Stomach (tissue), 4 donors: ENCODE data around the gene GOLGA6L1.
"Not testable (repeated sequence)": the region's sequence is repeated elsewhere in the genome, so short reads cannot be mapped to it uniquely, and the experiment has no call there.

Experiments used
- EP300 ChIP-seq: sonication (generic); formaldehyde crosslinking; IDR thresholded peaks from one replicate; pipeline ENCODE4 v1.6.1; 2017; ENCODE audit warnings: antibody characterized with exemption
- TF ChIP-seq, protein P1 (sequence below), 7 experiments: fragments of 450-650 bp in 4 of 7; fragments of 200-600 bp in 3 of 7; sonication (generic) in 3 of 7; IDR thresholded peaks; one replicate each; pipeline ENCODE4 v1.5.1; 2016 to 2019; ENCODE audit warnings: antibody characterized with exemption in 7 of 7, control low read depth in 2 of 7, mild to moderate bottlenecking in 1 of 7

DNA sequence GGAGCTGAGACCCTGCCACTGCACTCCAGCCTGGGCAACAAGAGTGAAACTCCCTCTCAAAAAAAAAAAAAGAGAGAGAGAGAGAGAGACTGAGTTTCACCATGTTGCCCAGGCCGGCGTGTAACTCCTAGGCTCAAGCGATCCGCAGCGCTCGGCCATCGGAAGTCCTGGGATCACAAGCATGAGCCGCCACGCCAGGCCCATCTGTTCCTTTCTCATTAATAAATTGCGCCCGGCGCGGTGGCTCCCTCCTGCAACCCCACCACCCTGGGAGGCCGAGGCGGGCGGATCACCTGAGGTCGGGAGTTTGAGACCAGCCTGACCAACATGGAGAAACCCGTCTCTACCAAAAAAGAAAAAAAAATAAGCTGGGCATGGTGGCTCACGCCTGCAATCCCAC lies 39.0 kb upstream of the GOLGA6L1 start:
- TF ChIP-seq, protein P1, sequence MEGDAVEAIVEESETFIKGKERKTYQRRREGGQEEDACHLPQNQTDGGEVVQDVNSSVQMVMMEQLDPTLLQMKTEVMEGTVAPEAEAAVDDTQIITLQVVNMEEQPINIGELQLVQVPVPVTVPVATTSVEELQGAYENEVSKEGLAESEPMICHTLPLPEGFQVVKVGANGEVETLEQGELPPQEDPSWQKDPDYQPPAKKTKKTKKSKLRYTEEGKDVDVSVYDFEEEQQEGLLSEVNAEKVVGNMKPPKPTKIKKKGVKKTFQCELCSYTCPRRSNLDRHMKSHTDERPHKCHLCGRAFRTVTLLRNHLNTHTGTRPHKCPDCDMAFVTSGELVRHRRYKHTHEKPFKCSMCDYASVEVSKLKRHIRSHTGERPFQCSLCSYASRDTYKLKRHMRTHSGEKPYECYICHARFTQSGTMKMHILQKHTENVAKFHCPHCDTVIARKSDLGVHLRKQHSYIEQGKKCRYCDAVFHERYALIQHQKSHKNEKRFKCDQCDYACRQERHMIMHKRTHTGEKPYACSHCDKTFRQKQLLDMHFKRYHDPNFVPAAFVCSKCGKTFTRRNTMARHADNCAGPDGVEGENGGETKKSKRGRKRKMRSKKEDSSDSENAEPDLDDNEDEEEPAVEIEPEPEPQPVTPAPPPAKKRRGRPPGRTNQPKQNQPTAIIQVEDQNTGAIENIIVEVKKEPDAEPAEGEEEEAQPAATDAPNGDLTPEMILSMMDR (IDR thresholded peaks at IDR 0.05), result not testable (repeated sequence)
- not testable (repeated sequence) for TF ChIP-seq EP300
